ENCODE data around the gene SCGB1A1.
"Not testable (repeated sequence)": the region's sequence is repeated elsewhere in the genome, so short reads cannot be mapped to it uniquely, and the experiment has no call there.

The SCGB1A1 gene

GRCh38 chr11:62444835-62445234 is 26.0 kb downstream of the SCGB1A1 start:
- no peak for FAIRE-seq
- DNase-seq (ENCODE audit: insufficient read length, low spot score), result no peak
- no peak for TF ChIP-seq POLR2AphosphoS5 (IDR thresholded peaks at IDR 0.05; ENCODE audit: low read depth, low read length)
- TF ChIP-seq POLR2A (IDR thresholded peaks at IDR 0.05; ENCODE audit: low read depth, low read length), result no peak
- TF ChIP-seq SPI1 (IDR thresholded peaks at IDR 0.05; ENCODE audit: low read depth, low read length), result no peak
- no peak for TF ChIP-seq POU2F2 (IDR thresholded peaks at IDR 0.05; ENCODE audit: low read depth, low read length)
- TF ChIP-seq TAF1 (IDR thresholded peaks at IDR 0.05; ENCODE audit: low read depth, low read length), result no peak
- TF ChIP-seq PAX5 (IDR thresholded peaks at IDR 0.05; ENCODE audit: insufficient read depth, low read length, severe bottlenecking), result no peak

- FAIRE-seq, result no peak
- no peak for DNase-seq (ENCODE audit: insufficient read length, low spot score)
- TF ChIP-seq PAX5 (IDR thresholded peaks at IDR 0.05; ENCODE audit: insufficient read depth, low read length, severe bottlenecking), result no peak
- TF ChIP-seq POU2F2 (IDR thresholded peaks at IDR 0.05; ENCODE audit: low read depth, low read length), result no peak
- no peak for TF ChIP-seq TAF1 (IDR thresholded peaks at IDR 0.05; ENCODE audit: low read depth, low read length)
- TF ChIP-seq SPI1 (IDR thresholded peaks at IDR 0.05; ENCODE audit: low read depth, low read length), result no peak
- no peak for TF ChIP-seq POLR2AphosphoS5 (IDR thresholded peaks at IDR 0.05; ENCODE audit: low read depth, low read length)
- no peak for TF ChIP-seq POLR2A (IDR thresholded peaks at IDR 0.05; ENCODE audit: low read depth, low read length)
These were observed 26.5 kb downstream of the SCGB1A1 start for GRCh38 chr11:62445314-62445740.

- DNase-seq (ENCODE audit: insufficient read length, low spot score), result no peak
- TF ChIP-seq PAX5 (IDR thresholded peaks at IDR 0.05; ENCODE audit: insufficient read depth, low read length, severe bottlenecking) (no peak), TAF1 (IDR thresholded peaks at IDR 0.05; ENCODE audit: low read depth, low read length) (no peak), POLR2AphosphoS5 (IDR thresholded peaks at IDR 0.05; ENCODE audit: low read depth, low read length) (no peak)
These were observed 27.3 kb downstream of the SCGB1A1 start for GRCh38 chr11:62446091-62446490.

GRCh38 chr11:62449451-62449851 is 30.6 kb downstream of the SCGB1A1 start:
- TF ChIP-seq SPI1 (IDR thresholded peaks at IDR 0.05; ENCODE audit: low read depth, low read length) (no peak), POLR2AphosphoS5 (IDR thresholded peaks at IDR 0.05; ENCODE audit: low read depth, low read length) (no peak), POU2F2 (IDR thresholded peaks at IDR 0.05; ENCODE audit: low read depth, low read length) (no peak), TAF1 (IDR thresholded peaks at IDR 0.05; ENCODE audit: low read depth, low read length) (no peak), PAX5 (IDR thresholded peaks at IDR 0.05; ENCODE audit: insufficient read depth, low read length, severe bottlenecking) (no peak), POLR2A (IDR thresholded peaks at IDR 0.05; ENCODE audit: low read depth, low read length) (no peak)
- DNase-seq (ENCODE audit: insufficient read length, low spot score) (no peak), FAIRE-seq (no peak)

More at GRCh38 chr11:62446091-62446490, 27.3 kb downstream of the SCGB1A1 start:
- FAIRE-seq, result no peak

GRCh38 chr11:62449912-62450311 is 31.1 kb downstream of the SCGB1A1 start:
- FAIRE-seq; DNase-seq (ENCODE audit: insufficient read length, low spot score): not testable (repeated sequence)

DNA sequence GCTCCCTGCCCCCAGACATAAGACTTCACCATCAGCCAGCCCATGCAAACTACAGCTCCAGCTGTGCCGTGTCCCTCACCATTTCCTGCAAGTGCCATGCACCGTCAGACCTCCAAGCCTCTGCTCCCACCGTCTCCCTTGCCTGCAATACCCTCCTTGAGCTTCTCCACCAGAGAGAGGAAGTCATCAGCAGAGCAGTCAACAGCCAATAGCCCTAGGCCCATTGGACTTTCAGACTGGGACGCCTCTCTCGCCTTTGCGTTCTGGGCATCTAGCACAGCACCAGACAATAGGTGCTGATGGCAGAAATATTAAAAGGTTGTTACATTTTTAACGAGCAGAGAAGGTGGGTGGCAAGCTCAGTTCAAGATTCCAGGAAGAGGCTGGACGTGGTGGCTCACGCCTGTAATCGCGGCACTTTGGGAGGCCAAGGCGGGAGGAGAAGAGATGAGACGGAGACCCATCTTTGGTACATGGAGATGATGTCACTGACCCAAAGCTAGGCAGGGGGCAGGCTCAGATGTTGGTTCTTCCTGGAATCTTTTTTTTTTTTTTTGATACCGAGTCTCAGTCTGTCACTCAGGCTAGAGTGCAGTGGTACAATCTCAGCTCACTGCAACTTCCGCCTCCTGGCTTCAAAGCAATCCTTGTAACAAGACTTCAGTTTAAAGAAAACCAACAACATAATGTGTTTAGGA is 31.9 kb downstream of the SCGB1A1 start:
- DNase-seq (ENCODE audit: insufficient read length, low spot score) (no peak), FAIRE-seq (no peak)
- no peak for TF ChIP-seq TAF1 (IDR thresholded peaks at IDR 0.05; ENCODE audit: low read depth, low read length)
- TF ChIP-seq POLR2AphosphoS5 (IDR thresholded peaks at IDR 0.05; ENCODE audit: low read depth, low read length), result no peak
- TF ChIP-seq PAX5 (IDR thresholded peaks at IDR 0.05; ENCODE audit: insufficient read depth, low read length, severe bottlenecking), result no peak
- TF ChIP-seq POLR2A (IDR thresholded peaks at IDR 0.05; ENCODE audit: low read depth, low read length), result no peak
- TF ChIP-seq POU2F2 (IDR thresholded peaks at IDR 0.05; ENCODE audit: low read depth, low read length), result no peak
- TF ChIP-seq SPI1 (IDR thresholded peaks at IDR 0.05; ENCODE audit: low read depth, low read length), result no peak

DNA sequence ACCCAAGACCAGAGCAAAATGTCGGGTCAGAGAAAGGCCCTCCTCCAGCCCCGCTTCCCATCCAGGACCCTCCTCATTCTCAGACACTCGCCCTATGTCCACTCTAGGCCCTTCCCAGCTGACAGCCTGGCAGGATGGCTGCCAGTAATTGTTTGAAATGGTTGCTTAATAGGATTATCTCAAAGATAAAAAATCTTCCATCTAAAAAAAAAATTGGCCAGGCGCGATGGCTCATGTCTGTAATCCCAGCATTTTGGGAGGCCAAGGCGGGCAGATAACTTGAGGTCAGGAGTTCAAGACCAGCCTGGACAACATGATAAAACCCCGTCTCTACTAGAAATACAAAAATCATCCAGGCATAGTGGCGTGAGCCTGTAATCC is 32.4 kb downstream of the SCGB1A1 start:
- DNase-seq (ENCODE audit: insufficient read length, low spot score) (no peak), FAIRE-seq (no peak)
- TF ChIP-seq TAF1 (IDR thresholded peaks at IDR 0.05; ENCODE audit: low read depth, low read length), result no peak
- no peak for TF ChIP-seq PAX5 (IDR thresholded peaks at IDR 0.05; ENCODE audit: insufficient read depth, low read length, severe bottlenecking)
- no peak for TF ChIP-seq SPI1 (IDR thresholded peaks at IDR 0.05; ENCODE audit: low read depth, low read length)
- no peak for TF ChIP-seq POLR2A (IDR thresholded peaks at IDR 0.05; ENCODE audit: low read depth, low read length)
- TF ChIP-seq POLR2AphosphoS5 (IDR thresholded peaks at IDR 0.05; ENCODE audit: low read depth, low read length), result no peak
- TF ChIP-seq POU2F2 (IDR thresholded peaks at IDR 0.05; ENCODE audit: low read depth, low read length), result no peak

- FAIRE-seq, result no peak
- DNase-seq (ENCODE audit: insufficient read length, low spot score), result no peak
- TF ChIP-seq SPI1 (IDR thresholded peaks at IDR 0.05; ENCODE audit: low read depth, low read length), result no peak
- TF ChIP-seq POLR2AphosphoS5 (IDR thresholded peaks at IDR 0.05; ENCODE audit: low read depth, low read length), result no peak
- no peak for TF ChIP-seq PAX5 (IDR thresholded peaks at IDR 0.05; ENCODE audit: insufficient read depth, low read length, severe bottlenecking)
- no peak for TF ChIP-seq POU2F2 (IDR thresholded peaks at IDR 0.05; ENCODE audit: low read depth, low read length)
- TF ChIP-seq TAF1 (IDR thresholded peaks at IDR 0.05; ENCODE audit: low read depth, low read length), result no peak
These were observed 33.4 kb downstream of the SCGB1A1 start for GRCh38 chr11:62452261-62452660.

DNA sequence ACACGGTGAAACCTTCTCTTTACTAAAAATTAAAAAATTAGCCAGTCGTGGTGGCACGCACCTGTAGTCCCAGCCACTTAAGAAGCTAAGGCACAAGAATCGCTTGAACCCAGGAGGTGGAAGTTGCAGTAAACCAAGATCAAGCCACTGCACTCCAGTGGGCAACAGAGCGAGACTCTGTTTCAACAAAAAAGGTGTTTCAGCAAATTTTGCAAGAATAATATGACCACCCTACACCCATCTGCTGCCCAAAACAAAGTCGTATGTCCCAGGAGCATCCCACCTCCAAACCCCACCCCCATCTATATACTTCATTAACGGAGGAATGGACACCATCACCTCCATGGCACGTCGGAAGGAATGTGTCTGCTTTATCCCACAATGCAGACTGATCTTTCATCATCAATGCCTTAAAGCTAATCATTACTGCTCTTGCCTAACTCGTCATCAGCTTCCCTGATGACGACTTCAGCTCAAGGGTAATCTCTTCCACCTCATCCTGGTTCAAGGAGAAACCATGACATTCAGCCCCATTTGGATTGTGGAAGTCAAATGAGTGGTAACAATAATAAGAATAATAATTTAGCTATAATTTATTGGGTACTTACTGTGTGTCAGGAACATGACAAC is 34.1 kb downstream of the SCGB1A1 start:
- no peak for TF ChIP-seq SPI1 (IDR thresholded peaks at IDR 0.05; ENCODE audit: low read depth, low read length)
- no peak for TF ChIP-seq POLR2AphosphoS5 (IDR thresholded peaks at IDR 0.05; ENCODE audit: low read depth, low read length)
- TF ChIP-seq POU2F2 (IDR thresholded peaks at IDR 0.05; ENCODE audit: low read depth, low read length), result no peak
- TF ChIP-seq PAX5 (IDR thresholded peaks at IDR 0.05; ENCODE audit: insufficient read depth, low read length, severe bottlenecking), result no peak
- no peak for TF ChIP-seq POLR2A (IDR thresholded peaks at IDR 0.05; ENCODE audit: low read depth, low read length)
- TF ChIP-seq TAF1 (IDR thresholded peaks at IDR 0.05; ENCODE audit: low read depth, low read length), result no peak
- FAIRE-seq (no peak), DNase-seq (ENCODE audit: insufficient read length, low spot score) (no peak)

DNA sequence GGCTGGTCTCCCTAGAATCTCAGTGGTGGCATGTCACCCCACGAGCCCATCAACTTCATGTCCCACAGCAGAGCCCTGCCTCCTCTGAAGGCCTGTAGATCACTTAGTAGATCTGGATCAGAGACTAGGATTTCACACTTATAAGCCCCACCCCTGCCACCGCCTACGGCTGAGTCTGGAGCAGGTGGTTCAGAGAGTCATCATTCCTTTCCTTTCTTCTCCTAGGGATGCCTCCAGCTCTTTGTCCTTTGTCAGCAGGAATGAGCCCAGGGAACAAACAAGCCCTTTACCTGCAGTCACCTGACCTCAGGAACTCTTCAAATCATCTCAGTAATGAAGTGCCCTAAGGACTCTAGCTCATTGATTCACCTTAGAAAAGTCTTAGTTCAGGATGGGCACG is 37.8 kb downstream of the SCGB1A1 start:
- no peak for FAIRE-seq
- no peak for TF ChIP-seq SPI1 (IDR thresholded peaks at IDR 0.05; ENCODE audit: low read depth, low read length)
- TF ChIP-seq TAF1 (IDR thresholded peaks at IDR 0.05; ENCODE audit: low read depth, low read length), result no peak
- TF ChIP-seq POU2F2 (IDR thresholded peaks at IDR 0.05; ENCODE audit: low read depth, low read length), result no peak
- no peak for DNase-seq (ENCODE audit: insufficient read length, low spot score)

Measured in GM12891 (cell line).